Gastrocnemius medialis (tissue), 4 donors: Measurements from ENCODE around the gene DNAI4.

Experiments
- POLR2A ChIP-seq, 2 donors: fragments of 450-650 bp; IDR thresholded peaks; one replicate each; pipeline ENCODE4 v1.6.1; 2017; ENCODE audit warnings: antibody characterized with exemption in 2 of 2, mild to moderate bottlenecking in 2 of 2, moderate library complexity in 2 of 2
- TF ChIP-seq, protein P1 (sequence below), 5 experiments: fragments of 450-650 bp in 3 of 5; fragments of 200-600 bp in 2 of 5; sonication (generic) in 2 of 5; IDR thresholded peaks in 4 of 5; conservative IDR thresholded peaks in 1 of 5; 1 replicate in 4 of 5; 2 replicates in 1 of 5; pipeline ENCODE4 v1.5.1; 2016 to 2019; ENCODE audit warnings: antibody characterized with exemption in 5 of 5, mild to moderate bottlenecking in 3 of 5, moderate library complexity in 3 of 5

DNA sequence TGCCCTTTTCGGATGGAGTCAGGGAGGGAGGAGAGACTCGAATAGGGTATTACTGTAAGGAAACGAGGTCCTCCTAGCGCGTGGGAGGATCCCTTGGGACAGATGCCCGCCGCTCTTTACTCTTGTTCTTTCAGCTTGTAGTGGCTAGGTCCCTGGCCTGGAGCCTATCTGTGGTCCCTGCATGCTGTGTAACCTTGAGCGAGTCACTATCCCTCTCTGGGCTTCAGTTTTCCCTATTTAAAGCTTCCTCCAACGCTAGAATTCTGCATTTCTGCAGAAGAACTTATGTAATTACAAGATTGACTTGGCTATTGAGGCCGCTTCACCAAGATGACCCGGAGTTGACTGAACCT is 878 bp upstream of the DNAI4 start:
- TF ChIP-seq, protein P1, sequence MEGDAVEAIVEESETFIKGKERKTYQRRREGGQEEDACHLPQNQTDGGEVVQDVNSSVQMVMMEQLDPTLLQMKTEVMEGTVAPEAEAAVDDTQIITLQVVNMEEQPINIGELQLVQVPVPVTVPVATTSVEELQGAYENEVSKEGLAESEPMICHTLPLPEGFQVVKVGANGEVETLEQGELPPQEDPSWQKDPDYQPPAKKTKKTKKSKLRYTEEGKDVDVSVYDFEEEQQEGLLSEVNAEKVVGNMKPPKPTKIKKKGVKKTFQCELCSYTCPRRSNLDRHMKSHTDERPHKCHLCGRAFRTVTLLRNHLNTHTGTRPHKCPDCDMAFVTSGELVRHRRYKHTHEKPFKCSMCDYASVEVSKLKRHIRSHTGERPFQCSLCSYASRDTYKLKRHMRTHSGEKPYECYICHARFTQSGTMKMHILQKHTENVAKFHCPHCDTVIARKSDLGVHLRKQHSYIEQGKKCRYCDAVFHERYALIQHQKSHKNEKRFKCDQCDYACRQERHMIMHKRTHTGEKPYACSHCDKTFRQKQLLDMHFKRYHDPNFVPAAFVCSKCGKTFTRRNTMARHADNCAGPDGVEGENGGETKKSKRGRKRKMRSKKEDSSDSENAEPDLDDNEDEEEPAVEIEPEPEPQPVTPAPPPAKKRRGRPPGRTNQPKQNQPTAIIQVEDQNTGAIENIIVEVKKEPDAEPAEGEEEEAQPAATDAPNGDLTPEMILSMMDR (IDR thresholded peaks at IDR 0.05 in 4 of 5, conservative IDR thresholded peaks at IDR 0.05 in 1 of 5), result peak in 2 of 5 experiments; percentile 5 to 8
- no peak for TF ChIP-seq POLR2A (IDR thresholded peaks at IDR 0.05)
